NCI-H748 (cell line): Measurements from ENCODE around the gene ZNHIT1.

Experiments
- DNase-seq: peaks from one replicate; lab custom pipeline; 2025; ENCODE audit not compliant: unreplicated experiment; lab: John Stamatoyannopoulos, UW

ZNHIT1 gene

DNA sequence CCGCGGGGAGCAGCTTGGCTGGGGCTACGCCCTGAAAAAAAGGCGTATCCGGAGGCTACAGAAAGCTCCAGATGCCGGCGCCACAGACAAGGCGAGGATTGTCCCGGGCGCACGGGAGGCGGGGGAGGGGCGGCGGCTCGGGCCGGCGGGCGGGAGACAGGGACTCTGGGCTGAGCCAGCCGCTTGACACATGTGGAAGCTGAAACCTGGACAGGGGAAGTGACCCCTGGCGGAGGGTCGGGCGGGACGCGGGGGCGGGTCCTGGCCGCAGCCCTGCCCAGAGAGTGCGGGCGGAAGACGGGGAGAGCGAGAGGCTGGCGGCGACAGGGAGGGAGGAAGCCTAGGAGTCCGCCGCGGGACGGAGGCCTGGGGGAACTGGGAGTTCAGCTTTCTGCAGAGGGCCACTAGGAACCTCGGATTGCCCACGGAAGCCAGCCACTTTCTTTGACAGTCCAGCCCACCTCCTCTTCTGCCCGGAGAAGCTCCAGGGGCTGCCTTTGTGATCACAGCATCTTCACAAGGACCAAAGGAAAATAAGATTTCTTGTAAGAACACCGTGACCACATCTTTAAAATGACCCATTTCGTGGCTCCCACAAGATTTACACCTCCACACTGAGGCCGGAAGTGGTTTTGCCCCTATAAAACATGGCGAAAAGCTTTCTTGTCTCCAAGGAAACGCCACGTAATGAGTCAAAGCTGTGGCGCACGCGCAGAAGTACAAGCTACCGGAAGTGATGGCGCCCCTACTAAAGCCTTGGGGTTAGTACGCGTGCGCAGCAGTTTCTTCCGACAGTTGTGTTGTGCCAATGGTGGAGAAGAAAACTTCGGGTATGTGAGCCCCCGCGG is at the start of gene ZNHIT1, which contains the start of gene PLOD3:
Gene ZNHIT1 (plus strand): TSS at position 778 of the 848 bp plus-strand sequence. CDS start 31 bp downstream, at position 809.
Gene PLOD3 (minus strand): TSS at position 194 of the 848 bp plus-strand sequence. CDS start 307 bp downstream, outside the sequence.
- peak; percentile 98 for DNase-seq

DNA sequence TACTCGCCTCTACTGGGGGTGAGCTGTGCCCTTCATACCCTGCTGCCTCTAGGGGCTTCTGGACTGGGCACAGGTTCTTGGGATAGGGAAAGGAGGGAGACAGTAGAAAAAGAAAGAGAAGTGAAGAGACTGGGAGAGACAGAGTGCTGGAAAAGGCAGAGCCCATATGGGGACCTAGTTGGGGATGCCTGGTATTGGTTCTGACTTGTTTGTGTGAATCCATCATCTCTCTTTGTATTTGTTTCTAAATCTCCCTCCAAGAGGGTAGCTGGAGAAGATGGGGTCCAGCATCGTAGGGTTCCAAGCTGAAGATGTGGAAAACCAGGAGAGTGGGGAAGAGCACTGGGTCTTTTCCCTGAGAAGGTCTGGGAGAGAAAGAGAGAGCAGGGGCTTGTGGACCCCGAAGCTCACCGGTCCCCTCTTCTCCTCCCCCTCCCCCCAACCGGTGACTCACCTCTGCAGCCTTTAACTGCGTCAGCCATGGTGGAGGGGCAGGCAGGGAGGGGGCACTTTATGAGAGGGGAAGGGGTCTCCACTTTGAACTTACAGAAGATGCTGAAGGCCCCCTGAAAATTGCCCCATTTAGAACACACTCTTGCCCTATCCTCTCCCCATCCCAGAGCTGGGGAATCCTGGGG is 49.4 kb upstream of the ZNHIT1 start:
- no peak for DNase-seq

DNA sequence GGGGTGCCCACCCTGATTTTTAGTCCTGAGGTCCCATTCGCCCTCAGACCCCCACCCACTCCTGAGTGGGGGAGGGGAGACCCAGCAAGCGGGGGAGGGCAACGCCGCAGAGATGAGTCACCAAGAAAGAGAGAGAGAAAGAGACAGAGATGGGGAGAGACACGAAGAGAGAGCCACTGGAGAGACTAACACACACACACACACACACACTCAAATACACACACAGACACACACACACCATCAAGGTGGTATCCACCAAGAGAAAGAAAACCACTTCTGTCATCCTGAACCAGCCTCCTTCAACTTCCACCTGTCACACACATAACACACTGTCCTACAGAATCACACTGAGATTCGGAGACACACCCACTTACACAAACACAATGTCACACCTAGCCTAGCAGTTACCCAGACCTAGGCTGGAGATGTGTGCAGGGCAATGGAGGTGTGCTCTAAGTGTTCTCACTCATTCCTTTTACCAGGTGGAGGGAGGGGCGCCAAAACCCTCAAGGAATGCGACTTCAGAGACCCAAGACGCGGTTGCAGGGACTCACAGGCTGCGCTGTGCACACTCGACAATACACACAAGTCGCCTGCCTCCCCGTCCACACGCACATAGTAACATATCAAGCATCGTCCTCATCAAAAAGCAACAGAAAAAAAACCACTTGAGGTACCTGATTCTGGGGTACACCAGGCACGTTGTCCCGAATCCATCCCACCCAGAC is 48.7 kb upstream of the ZNHIT1 start:
- peak; percentile 59 for DNase-seq

DNA sequence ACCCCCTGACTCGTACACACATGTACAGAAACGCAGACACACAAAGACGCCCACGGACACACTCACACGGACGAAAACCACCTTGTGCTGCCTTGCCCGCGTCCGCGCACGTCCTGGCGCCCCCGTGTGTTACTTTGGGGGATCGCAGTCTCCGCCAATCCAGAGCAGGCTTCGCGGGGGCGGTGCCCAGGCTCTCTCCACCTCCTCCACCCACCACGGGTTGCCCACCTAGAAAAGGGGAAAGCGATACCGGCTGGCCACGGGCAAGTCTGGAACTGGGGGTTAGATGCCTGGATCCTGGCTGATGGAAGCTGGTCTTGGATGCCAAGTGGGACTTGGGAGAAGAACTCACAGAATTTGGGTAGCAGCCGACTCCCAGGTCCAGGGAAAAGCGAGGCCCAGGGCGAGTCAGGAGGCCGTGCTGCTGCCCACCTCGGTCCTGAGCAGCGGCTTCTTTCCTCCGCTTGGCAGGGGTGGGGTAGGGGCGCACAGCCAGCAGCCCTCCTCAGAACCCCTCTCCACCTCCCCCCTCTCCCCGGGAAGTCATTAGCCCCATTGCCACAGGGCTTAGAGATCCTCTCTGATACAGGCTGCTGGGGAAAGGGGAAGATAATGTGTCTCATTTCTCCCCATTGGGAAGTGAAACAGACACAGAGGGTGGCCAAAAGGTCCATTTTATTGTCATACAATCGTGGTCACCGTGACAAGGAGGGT is 48.0 kb upstream of the ZNHIT1 start:
- peak; percentile 71 for DNase-seq

DNA sequence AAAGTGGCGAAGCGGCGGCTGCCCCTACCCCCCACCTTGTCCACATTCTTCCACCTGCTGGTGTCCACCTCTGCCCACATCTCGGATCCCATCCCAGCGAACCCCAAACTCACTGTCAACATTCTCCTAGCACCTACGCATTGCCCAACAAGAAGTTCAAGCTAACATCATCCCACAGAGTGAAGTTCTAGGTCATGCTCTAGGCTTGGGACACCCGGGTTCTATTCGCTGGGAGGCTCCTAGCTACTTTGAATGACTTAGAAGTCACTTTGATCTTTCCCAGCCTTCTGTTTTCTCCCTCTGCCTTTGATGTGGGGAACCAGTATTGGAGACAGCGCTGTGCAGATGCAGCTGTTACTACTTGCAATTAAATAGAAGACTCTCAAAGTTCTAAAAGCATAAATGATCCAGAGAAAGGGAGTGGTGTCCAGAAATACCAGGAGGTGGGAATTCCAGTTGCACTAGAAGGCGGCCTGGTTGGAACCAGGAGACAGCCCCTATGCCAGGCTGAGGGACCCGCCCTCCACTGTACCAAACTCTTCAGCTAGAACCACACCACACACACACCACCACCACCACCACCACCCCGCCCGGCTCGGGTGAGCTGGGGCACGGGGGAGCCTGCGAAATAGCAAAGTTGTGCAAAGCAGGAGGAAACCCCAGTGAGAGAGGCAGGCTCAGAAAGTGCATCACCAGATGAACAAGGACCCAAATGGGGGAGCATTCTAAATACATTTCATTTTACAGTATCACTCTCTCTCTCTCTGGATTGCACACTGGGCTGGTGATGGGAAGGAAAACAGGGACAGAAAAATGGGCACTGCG is 47.1 kb upstream of the ZNHIT1 start:
- DNase-seq, result no peak

DNA sequence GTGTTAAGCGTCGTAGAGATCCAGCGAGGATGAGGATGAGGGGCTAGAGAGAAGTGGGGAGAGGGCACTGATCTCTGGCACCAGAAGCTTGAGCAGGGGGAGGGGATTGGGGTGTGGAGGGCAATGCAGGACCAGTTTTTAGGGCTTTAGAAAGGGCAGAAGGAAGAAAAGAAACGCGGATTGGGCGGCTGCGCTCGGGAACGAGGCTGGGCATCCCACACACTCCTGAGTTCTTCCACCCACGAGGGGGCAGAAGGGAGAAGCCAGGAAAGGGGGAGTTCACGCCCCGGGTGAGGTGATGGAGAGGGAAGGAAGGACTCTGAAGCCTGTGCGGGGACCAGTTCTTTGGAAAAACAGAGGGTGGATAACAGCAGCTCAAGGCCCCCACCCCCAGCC is 46.5 kb upstream of the ZNHIT1 start:
- DNase-seq, result peak; percentile 29

DNA sequence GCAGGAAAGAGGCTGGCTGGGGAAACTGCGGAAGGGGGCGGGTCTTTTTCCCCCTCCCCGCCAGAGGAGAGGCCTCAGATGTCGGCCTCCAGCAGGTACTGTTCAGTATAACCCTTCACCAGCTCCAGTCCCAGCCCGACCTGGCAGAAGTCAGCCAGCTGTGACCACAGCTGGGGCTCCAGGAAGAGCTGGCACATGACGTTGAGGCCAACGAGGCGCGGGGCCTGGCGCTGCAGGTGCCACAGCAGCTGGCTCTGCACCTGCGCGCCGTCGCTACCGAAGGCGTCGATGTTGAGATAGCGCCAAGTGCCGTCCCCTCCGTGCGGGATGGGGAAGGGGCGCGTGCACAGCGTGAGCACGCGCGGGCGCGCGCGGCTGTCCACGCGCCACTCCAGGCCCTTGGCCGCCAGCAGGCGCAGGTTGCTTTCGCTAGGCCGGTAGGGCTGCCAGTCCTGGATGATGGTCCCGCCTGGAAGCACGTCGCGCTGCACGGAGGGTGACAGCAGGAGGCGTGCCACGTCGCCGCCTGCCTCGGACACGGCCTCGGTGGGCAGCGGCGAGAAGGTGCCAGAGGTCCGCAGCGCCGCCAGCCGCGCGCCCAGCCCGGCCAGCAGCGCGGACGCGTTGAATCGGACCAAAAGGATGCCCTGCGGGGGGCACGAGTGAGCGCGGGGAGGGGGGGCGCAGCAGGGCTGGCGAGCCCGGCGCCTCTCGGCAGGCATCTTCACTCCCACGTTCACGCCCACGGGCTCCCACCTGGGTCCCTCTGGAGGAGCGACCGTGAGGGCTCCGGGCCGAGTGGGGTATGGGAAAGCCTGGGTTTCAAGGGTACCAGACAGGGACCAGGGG is 45.7 kb upstream of the ZNHIT1 start:
- DNase-seq, result peak; percentile 76

DNA sequence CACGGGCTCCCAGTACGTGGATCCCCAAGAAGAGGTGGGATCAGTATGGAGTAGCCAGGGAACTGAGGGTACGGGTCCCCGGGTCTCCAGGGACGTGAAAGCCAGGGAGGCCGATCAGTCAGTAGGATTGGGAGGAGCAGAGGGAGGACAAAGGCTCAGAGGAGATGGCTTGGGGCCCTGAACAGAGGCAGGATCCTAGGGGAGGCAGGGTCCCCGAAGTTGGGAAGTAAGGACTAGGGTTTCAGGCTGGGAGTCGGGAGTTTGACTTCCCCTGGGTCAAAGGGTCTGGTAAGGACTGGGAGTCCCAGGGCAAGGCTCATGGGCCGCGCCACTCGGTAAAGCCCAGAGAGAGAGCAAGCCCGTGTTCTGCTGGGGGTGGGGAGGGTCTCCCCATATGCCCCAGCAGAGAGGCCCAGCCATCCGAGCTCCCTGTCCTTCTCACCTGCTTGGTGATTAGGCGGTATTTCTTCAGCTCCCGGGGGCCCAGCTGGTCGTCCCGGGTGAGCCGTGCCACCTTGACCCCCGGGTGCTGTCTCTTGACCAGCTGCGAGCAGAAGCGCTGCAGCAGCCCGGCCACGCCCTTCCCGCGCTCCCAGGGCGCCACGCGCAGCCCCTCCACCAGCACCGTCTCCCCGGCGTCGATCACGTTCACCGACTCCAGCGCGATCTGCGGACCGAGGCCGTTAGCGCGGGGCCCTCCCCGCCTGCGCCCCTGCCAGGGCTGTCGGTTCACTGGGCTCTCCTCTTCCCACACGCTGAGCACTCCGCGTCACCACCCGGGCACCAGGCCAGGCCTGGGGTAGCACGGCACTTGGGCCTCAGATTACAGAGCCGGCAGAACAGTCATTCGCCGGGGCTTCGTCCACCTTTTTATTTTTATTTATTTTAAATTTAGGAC is 44.9 kb upstream of the ZNHIT1 start:
- peak; percentile 77 for DNase-seq

DNA sequence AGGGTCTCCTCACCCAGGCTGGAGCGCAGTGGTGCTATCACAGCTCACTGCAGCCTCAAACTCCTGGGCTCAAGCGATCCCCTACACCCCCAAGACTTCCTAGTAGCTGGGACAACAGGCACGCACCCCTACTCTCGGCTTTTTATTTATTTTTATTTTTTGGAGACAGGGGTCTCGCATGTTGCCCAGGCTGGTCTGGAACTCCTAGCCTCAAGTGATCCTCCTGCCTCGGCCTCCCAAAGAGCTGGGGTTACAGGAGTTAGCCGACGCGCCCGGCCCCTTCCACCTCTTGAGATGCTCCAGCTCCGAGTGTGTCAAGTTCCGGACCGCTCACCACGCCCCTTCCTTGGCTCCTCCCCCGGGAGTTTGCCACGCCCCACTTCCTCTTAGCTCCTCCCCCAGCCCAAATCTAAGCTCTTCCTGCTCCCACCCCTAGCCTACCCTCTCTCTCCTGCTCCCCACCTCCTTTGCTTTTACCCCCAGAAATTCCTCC is 44.2 kb upstream of the ZNHIT1 start:
- DNase-seq, result peak; percentile 39

DNA sequence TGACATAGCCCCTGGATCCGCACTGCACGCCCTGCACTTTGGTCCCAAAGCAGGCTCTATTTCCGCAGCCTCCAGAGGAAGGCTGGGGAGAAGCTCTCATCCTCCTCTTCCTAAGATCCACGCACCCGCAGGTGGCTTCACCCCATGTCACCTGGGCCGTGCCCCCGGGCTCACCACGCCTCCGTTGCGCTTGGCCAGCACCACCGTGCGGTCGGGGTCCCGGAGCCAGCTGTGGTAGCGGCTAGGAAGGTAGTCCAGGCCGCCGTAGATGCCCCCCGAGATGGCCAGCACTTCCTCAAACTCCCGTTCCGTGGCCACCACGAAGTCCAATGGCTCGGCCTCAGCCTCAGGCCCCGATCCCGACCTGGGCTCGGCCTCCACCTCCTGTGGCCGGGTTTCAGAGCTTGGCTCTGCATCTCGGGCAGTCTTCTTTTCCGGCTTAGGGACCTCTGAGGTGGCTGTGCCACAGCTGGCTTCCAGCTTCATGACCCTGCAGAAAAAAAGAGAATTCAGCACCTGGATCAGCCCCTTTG is 43.6 kb upstream of the ZNHIT1 start:
- DNase-seq, result no peak

DNA sequence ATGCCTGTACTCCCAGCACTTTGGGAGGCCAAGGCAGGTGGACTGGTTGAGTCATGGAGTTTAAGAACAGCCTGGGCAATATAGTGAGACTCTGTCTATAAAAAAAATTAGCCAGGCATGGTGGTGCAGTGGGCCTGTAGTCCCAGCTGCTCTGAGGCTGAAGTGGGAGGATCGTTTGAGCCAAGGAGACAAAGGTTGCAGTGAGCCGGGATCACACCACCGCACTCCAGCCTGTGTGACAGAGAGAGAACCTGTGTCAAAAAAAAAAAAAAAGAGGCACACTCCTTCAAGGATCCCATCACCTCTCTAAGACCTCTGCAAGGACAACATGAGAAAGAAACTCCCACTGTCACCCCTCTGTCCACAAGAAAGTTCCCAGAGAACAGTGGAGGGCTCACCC is 42.3 kb upstream of the ZNHIT1 start:
- DNase-seq, result no peak

DNA sequence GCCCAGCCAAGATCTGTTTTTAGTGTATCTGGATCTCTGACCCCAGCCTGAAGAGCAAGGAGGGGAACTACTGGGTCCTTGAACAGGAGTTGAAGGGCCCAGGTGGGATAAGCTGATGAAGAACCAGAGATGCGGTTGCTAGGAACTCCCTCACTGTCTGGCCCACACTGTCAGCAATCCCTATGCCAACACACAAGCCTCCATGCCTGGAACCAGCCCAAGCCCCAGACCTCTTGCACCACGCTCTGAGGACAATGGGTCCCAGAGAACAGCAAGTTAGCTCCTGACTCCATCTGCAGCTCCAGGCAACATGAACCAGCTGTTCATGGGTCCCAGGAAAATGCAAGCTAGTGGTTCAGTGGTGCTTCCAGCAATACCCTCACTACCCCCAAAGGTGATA is 40.3 kb upstream of the ZNHIT1 start:
- no peak for DNase-seq

DNA sequence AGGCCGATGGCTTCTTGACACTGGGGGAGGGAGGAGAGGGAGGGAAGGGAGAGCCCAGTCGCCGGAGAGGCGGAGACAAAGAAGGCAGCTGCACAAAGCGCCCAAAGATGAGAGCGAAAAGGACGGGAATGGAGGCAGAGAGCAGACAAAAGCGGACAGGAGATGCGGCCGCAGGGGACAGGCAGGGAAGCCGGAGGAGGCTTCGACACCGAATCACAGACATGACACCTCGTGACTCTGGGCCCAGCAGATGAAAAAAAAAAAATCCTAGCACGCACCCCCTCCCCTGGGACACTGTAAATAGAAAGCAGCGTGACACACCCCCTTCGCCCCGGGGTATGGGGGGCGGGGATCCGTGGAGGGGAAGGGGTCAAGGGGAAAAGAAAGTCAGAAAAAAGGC is 38.8 kb upstream of the ZNHIT1 start:
- peak; percentile 69 for DNase-seq

DNA sequence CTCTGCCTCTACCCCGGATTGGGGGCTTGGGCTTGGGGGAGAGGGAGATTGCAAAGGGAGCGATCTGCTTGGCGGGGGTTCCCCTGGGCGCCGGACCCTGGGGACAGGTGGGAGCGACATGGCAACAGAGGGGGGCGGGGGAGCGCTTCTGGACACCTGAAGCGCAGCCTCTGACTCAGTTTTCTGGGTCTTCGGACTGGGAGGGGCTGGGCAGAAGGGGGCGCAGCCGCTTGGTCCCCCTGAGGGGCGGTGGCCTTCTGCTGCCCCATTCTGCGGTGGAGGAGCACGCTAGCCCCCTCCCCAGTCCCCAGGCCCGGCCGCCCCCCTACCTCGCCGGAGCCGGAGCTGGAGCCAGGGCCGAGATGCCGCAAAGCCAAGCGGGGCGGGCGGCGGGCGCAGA is 38.3 kb upstream of the ZNHIT1 start:
- DNase-seq, result peak; percentile 27

DNA sequence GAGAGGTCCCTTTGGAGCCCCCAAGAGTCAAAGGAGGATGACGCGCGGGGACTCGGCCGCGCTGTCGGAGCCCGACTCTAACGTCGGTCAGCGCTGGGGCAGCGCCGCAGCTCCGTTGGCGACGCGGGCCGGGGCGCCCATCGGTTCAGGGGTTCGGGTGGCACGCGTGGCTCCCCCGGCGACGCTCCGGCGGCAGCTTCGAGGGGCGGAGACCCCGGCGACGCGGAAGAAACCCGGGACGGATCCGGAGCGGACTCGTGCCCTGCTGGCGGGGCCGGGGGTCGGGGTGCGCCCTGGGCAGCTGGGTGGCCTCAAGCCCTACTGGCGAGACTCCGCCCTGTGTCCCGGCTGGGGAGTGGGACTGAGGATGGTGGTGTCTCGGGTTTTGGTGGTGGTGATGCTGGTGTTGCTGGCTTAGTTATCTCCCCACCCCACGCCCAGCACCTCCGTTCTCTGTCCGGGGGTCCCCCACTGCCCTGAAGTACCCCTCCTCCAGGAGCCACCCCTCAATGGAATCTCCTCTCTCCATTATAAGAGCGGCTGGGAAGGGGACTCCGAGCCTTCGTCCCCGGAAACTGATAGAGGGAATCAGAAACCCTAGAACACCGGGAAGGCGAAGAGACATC is 37.7 kb upstream of the ZNHIT1 start, which contains the start of gene NAT16:
Gene NAT16 (minus strand): TSS at position 164 of the 626 bp plus-strand sequence. CDS start 5,486 bp downstream, outside the sequence.
- no peak for DNase-seq

DNA sequence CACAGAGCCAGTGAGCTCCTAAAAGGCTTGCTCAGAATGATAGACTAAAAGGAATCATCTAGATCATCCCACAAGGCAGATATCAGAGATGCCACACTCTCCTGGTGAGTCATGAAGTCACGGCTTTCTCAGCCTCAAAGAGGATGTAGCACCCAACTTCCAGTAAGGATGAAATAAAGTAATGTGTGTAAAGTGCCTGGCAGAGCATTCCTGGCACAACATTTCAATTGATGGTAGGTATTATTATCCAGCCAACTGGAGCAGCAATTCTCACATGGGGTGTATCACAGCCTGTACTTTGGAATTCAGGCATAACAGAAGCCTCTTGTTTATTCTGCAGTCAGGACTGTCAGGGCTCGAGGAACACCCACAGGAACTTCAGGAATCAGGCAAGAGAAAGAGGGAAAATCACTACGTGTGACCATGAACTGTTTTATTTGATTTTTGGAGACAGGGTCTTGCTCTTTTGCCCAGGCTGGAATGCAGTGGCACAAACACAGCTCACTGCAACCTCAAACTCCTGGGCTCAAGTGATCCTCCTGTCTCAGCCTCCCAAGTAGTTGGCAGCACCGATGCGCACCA is 32.6 kb upstream of the ZNHIT1 start:
- no peak for DNase-seq

DNA sequence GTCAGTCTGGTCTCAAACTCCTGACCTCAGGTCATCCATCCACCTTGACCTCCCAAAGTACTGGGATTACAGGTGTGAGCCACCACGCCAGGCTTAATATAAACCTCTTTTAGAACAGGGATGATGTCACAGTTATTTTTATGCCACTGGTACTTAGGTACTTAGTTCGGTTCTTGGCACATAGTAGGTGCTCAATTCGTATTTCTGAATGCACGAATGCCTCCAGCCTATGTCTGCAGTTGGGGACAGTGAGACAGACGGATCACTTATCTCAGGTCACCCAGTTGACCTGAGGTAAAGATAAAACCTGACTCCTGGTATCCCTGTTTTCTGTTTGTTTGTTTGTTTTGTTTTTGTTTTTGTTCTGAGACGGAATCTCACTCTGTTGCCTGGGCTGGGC is 31.8 kb upstream of the ZNHIT1 start:
- no peak for DNase-seq
